Measurements from ENCODE around the gene CPHXL. TPM values are rescaled to one million over a fixed set of nuclear protein-coding genes. Genes with fewer than 3 reads are reported as not detected.

The CPHXL gene
- total RNA-seq (2011; cell fraction: chromatin; rRNA removed; ENCODE audit: low replicate concordance): not detected in 2 replicates
- not detected in 2 replicates for total RNA-seq (2011; cell fraction: nucleolus; rRNA removed)
- total RNA-seq (2011; cell fraction: nucleoplasm; rRNA removed): not detected in 2 replicates
- total RNA-seq (2014; rRNA removed) (not detected in 2 replicates), total RNA-seq (2014; rRNA removed; fragmentation: Illumina TruSeq; extraction: Trizol) (not detected in 2 replicates), total RNA-seq (2015; rRNA removed; fragmentation: Illumina TruSeq; extraction: Trizol) (not detected in 2 replicates), total RNA-seq (2021) (not detected in 2 replicates), polyA plus RNA-seq (2011; rRNA removed) (not detected in 2 replicates), polyA plus RNA-seq (2014; fragmentation: Illumina TruSeq; extraction: Trizol) (not detected in 2 replicates), polyA plus RNA-seq (2014; fragmentation: Nextera tagmentation; extraction: Ambion mirVana) (not detected), polyA plus RNA-seq (2014; rRNA removed) (not detected in 2 replicates), polyA minus RNA-seq (2011; rRNA and poly(A)+ RNA removed) (not detected in 2 replicates), Bru-seq, nascent RNA (not detected), BruChase-seq, experiment 1, labeled RNA remaining after a 2-hour chase (not detected), BruChase-seq, experiment 2, labeled RNA remaining after a 6-hour chase (not detected)
- polyA plus RNA-seq (2011; cell fraction: cytosol; rRNA removed): not detected in 2 replicates
- not detected in 2 replicates for polyA plus RNA-seq (2011; cell fraction: nucleus; rRNA removed)
- not detected in 2 replicates for polyA plus RNA-seq (2012)
- polyA minus RNA-seq (2011; cell fraction: cytosol; rRNA and poly(A)+ RNA removed): not detected in 2 replicates
- not detected in 2 replicates for polyA minus RNA-seq (2011; cell fraction: nucleus; rRNA and poly(A)+ RNA removed)
- long read RNA-seq, experiment 1: 0 reads
- long read RNA-seq, experiment 2: 0 reads
- long read RNA-seq, experiment 3: 0 reads

GRCh38 chr16:75726390-75726789, at the start of gene CPHXL:
TSS of gene CPHXL (minus strand) at chr16:75726490. CDS start at chr16:75726442, 48 bp downstream.
- POLR2A ChIA-PET: no interaction called here

GRCh38 chr16:75774197-75774596, 47.9 kb upstream of the CPHXL start:
- H3K4me3 ChIP-seq: no peak overlapping the region
- H4K20me1 ChIP-seq (replicated peaks; ENCODE audit: control insufficient read depth, insufficient read depth, low read length): no peaks in the 10 kb centered on the region
- in situ Hi-C loops (cut with MboI) (no loop called here), intact Hi-C loops (cut with micrococcal nuclease) (no loop called here)
- no peak for FAIRE-seq
- no peak overlapping the region for H3K27ac ChIP-seq (ENCODE audit: extremely low read depth, low read depth, low read length)
- ChIA-PET POLR2A (no interaction called here), CTCF (ENCODE audit: low intra/inter-chr PET ratio) (no interaction called here)
- H3K4me2 ChIP-seq (ENCODE audit: insufficient read depth, low read length): no peak overlapping the region
- no peaks in the 10 kb centered on the region for H3K27me3 ChIP-seq (ENCODE audit: control insufficient read depth in 2 of 2, insufficient read depth in 2 of 2, low read length in 2 of 2)
- no peak overlapping the region for H2AFZ ChIP-seq (ENCODE audit: low read depth, low read length)
- BruUV-seq (replicated peaks): no TSS peak
- no peak overlapping the region for H3K9ac ChIP-seq (ENCODE audit: insufficient read depth in 1 of 2, low read depth in 2 of 2, low read length in 2 of 2)
- H3K9me3 ChIP-seq (replicated peaks; ENCODE audit: control insufficient read depth, insufficient read depth, low read depth, low read length): peaks cover 3% of the 10 kb centered on the region
- no peaks in the 10 kb centered on the region for H3K79me2 ChIP-seq (ENCODE audit: control insufficient read depth, insufficient read depth, low read length)
- ATAC-seq: no peak
- no peaks in the 10 kb centered on the region for H3K4me1 ChIP-seq (replicated peaks in 1 of 2; ENCODE audit: control insufficient read depth in 2 of 2, insufficient read depth in 2 of 2, low read length in 2 of 2)
- no peak for DNase-seq (ENCODE audit: extremely low read depth in 1 of 4, low spot score in 3 of 4)
- H3K9me1 ChIP-seq (ENCODE audit: control insufficient read depth, insufficient read depth, low read length): no peaks in the 10 kb centered on the region
- no peaks in the 10 kb centered on the region for H3K36me3 ChIP-seq (ENCODE audit: control insufficient read depth, insufficient read depth, low read length)
- WGBS (ENCODE audit: insufficient coverage, low coverage, missing lambda C conversion rate): 26% methylated on average over 1 of the region's 1 CpG
- TF ChIP-seq, protein P1, sequence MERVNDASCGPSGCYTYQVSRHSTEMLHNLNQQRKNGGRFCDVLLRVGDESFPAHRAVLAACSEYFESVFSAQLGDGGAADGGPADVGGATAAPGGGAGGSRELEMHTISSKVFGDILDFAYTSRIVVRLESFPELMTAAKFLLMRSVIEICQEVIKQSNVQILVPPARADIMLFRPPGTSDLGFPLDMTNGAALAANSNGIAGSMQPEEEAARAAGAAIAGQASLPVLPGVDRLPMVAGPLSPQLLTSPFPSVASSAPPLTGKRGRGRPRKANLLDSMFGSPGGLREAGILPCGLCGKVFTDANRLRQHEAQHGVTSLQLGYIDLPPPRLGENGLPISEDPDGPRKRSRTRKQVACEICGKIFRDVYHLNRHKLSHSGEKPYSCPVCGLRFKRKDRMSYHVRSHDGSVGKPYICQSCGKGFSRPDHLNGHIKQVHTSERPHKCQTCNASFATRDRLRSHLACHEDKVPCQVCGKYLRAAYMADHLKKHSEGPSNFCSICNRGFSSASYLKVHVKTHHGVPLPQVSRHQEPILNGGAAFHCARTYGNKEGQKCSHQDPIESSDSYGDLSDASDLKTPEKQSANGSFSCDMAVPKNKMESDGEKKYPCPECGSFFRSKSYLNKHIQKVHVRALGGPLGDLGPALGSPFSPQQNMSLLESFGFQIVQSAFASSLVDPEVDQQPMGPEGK (CRISPR knock-in tag; IDR thresholded peaks at IDR 0.05; ENCODE audit: borderline replicate concordance): no peak
- no peak for TF ChIP-seq ZC3H11A (IDR thresholded peaks at IDR 0.05; ENCODE audit: low read depth, low read length)
- TF ChIP-seq ZNF280B (CRISPR knock-in tag; IDR thresholded peaks at IDR 0.05): no peak
- no peak for TF ChIP-seq ZBTB9 (CRISPR knock-in tag; IDR thresholded peaks at IDR 0.05)

More at GRCh38 chr16:75726390-75726789, at the start of gene CPHXL:
- H3K9me1 ChIP-seq (ENCODE audit: control insufficient read depth, insufficient read depth, low read length): no peaks in the 10 kb centered on the region
- no peak for FAIRE-seq
- no TSS peak for BruUV-seq (replicated peaks)
- no peak for TF ChIP-seq E2F3 (CRISPR knock-in tag; IDR thresholded peaks at IDR 0.05)
- TF ChIP-seq POLR2A (conservative IDR thresholded peaks at IDR 0.05): no peak
- no peak for TF ChIP-seq ZNF561 (CRISPR knock-in tag; conservative IDR thresholded peaks at IDR 0.05)
- no peak for TF ChIP-seq RAD51 (IDR thresholded peaks at IDR 0.05; ENCODE audit: borderline replicate concordance, low read depth)
- 12% methylated on average over 5 of the region's 5 CpGs for WGBS (ENCODE audit: insufficient coverage, low coverage, missing lambda C conversion rate)
- CTCF ChIA-PET (ENCODE audit: low intra/inter-chr PET ratio): no interaction called here
- no peak within 1 kb of the TSS for H3K4me2 ChIP-seq (ENCODE audit: insufficient read depth, low read length)
- H3K4me3 ChIP-seq: no peak within 1 kb of the TSS
- H2AFZ ChIP-seq (ENCODE audit: low read depth, low read length): no peak within 1 kb of the TSS
- no peaks in the 10 kb centered on the region for H3K36me3 ChIP-seq (ENCODE audit: control insufficient read depth, insufficient read depth, low read length)
- in situ Hi-C loops (cut with MboI): no loop called here
- intact Hi-C loops (cut with micrococcal nuclease): no loop called here
- no peaks in the 10 kb centered on the region for H3K9me3 ChIP-seq (replicated peaks; ENCODE audit: control insufficient read depth, insufficient read depth, low read depth, low read length)
- H3K4me1 ChIP-seq (replicated peaks in 1 of 2; ENCODE audit: control insufficient read depth in 2 of 2, insufficient read depth in 2 of 2, low read length in 2 of 2): no peaks in the 10 kb centered on the region
- no peak for ATAC-seq
- H3K79me2 ChIP-seq (ENCODE audit: control insufficient read depth, insufficient read depth, low read length): no peaks in the 10 kb centered on the region
- no peak within 1 kb of the TSS for H3K27ac ChIP-seq (ENCODE audit: extremely low read depth, low read depth, low read length)
- no peak within 1 kb of the TSS for H3K9ac ChIP-seq (ENCODE audit: insufficient read depth in 1 of 2, low read depth in 2 of 2, low read length in 2 of 2)
- no peak for DNase-seq (ENCODE audit: extremely low read depth in 1 of 4, low spot score in 3 of 4)
- H3K27me3 ChIP-seq (ENCODE audit: control insufficient read depth in 2 of 2, insufficient read depth in 2 of 2, low read length in 2 of 2): peaks cover 0 to 11% of the 10 kb centered on the region in 2 experiments; a peak in 1 of 5 replicates
- no peaks in the 10 kb centered on the region for H4K20me1 ChIP-seq (replicated peaks; ENCODE audit: control insufficient read depth, insufficient read depth, low read length)

All from K562 (cell line).